ENCODE measurements around the gene TAGAP. TPM values are rescaled to one million over a fixed set of nuclear protein-coding genes. Genes with fewer than 3 reads are reported as not detected.

Gene TAGAP
- total RNA-seq, 2 experiments from 2014 or later, result 60.3 to 67.9 TPM

- no peak for DNase-seq
- CTCF ChIA-PET, result interaction anchor here (0.8 to 4.2 kb wide), 4 partner anchors 13 to 53 kb away, joined by 3 to 34 read pairs (median 4); partner anchors contain the start of gene TAGAP
- Mint-ChIP-seq H3K36me3 (ENCODE audit: low read depth) (peaks cover 5% of the 10 kb centered on the region), H3K9me3 (peaks cover 2% of the 10 kb centered on the region), H3K27ac (peak overlapping the region; percentile 74), H3K27me3 (no peaks in the 10 kb centered on the region), H3K4me3 (peak overlapping the region; percentile 4), H3K4me1 (peaks cover 65% of the 10 kb centered on the region)
- POLR2A ChIA-PET, result interaction anchor here (1.2 kb wide), 1 partner anchor 11 kb away, joined by 3 read pairs; the partner anchor contains the start of gene TAGAP
These were observed 11.2 kb upstream of the TAGAP start for GRCh38 chr6:159056003-159056402.

DNA sequence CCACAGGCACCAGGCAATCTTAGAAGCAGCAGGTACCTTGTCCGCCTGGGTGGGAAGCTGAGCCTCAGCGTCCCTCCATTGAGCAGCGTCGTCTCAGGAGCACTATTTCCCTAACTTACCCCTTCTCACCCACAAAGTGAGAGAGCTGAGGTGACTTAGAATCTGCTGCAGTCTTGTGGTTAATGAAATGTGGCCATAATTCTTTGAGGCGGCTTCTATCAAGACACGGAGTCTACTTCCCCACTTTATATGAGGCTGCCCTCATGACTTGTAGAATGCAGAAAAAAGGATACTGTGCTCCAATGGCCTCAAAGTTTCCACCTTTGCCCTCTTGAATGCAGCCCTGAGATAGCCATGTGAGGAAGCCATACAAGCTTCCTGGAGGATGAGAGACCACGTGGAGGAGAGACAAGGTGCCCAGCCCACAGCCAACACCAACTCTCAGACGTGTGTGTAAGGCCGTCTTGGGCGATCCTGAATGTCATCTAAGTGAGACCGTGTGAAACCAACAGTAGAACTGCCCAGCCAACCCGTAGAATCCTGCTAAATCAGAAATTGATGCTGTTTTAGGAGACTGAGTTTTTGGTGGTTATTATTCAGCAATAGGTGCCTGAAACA, 9.1 kb upstream of the TAGAP start:
- DNase-seq, result no peak
- ChIA-PET CTCF (interaction anchor here (0.7 to 4.2 kb wide), 4 partner anchors 11 to 1119 kb away, joined by 3 to 34 read pairs (median 4); partner anchors contain the start of gene TAGAP), POLR2A (no interaction called here)
- Mint-ChIP-seq H3K27ac (no peak overlapping the region), H3K9me3 (no peaks in the 10 kb centered on the region), H3K4me1 (peaks cover 53% of the 10 kb centered on the region), H3K4me3 (no peak overlapping the region), H3K27me3 (no peaks in the 10 kb centered on the region), H3K36me3 (ENCODE audit: low read depth) (no peaks in the 10 kb centered on the region)

DNA sequence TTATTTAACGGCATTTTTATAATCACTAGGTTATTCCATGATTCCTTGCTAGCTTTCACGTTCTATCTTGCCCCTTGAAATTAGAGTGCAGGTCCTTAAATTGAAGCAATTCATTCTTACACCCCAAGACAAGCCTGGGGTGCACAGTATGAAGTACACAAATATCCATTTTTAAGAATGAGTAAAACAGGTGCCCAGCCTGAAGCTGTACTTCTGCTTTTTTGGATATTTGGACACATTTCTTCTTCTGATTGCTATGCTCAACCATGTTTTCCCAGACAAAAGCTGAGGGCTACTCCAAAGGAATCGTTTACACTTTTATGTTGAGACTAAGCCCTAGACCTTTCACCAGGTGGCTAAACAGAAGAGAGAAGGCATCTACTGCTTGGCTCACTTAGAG, 7.9 kb upstream of the TAGAP start:
- POLR2A ChIA-PET, result no interaction called here

GRCh38 chr6:159047891-159048685, 3.3 kb upstream of the TAGAP start:
- ChIA-PET CTCF (interaction anchor here (1.2 kb wide), 1 partner anchor 52 kb away, joined by 3 read pairs; no protein-coding TSS in a partner anchor), POLR2A (no interaction called here)
- peaks cover 16% of the 10 kb centered on the region for H3K36me3 Mint-ChIP-seq (ENCODE audit: low read depth)
- no peak overlapping the region for H3K27ac Mint-ChIP-seq
- peaks cover 33% of the 10 kb centered on the region for H3K4me1 Mint-ChIP-seq
- H3K27me3 Mint-ChIP-seq, result no peaks in the 10 kb centered on the region
- no peaks in the 10 kb centered on the region for H3K9me3 Mint-ChIP-seq
- H3K4me3 Mint-ChIP-seq, result no peak overlapping the region
- DNase-seq, result no peak

More for the DNA sequence above, 7.9 kb upstream of the TAGAP start:
- H3K4me1 Mint-ChIP-seq, result peaks cover 59% of the 10 kb centered on the region
- H3K4me3 Mint-ChIP-seq, result no peak overlapping the region
- DNase-seq, result no peak
- no peaks in the 10 kb centered on the region for H3K36me3 Mint-ChIP-seq (ENCODE audit: low read depth)
- H3K9me3 Mint-ChIP-seq, result no peaks in the 10 kb centered on the region
- H3K27me3 Mint-ChIP-seq, result no peaks in the 10 kb centered on the region
- CTCF ChIA-PET, result interaction anchor here (0.7 to 4.2 kb wide), 4 partner anchors 10 to 50 kb away, joined by 3 to 34 read pairs (median 4); partner anchors contain the start of gene TAGAP
- no peak overlapping the region for H3K27ac Mint-ChIP-seq

GRCh38 chr6:159045801-159046200, 1.0 kb upstream of the TAGAP start:
- no peaks in the 10 kb centered on the region for H3K9me3 Mint-ChIP-seq
- ChIA-PET CTCF (interaction anchor here (0.7 to 7.7 kb wide), 3 partner anchors 19 to 89 kb away, joined by 3 to 113 read pairs (median 3); no protein-coding TSS in a partner anchor), POLR2A (no interaction called here)
- no peak for DNase-seq
- H3K4me1 Mint-ChIP-seq, result peaks cover 50% of the 10 kb centered on the region
- peak overlapping the region; percentile 97 for H3K4me3 Mint-ChIP-seq
- peak overlapping the region; percentile 97 for H3K27ac Mint-ChIP-seq
- H3K36me3 Mint-ChIP-seq (ENCODE audit: low read depth), result peaks cover 38% of the 10 kb centered on the region
- H3K27me3 Mint-ChIP-seq, result no peaks in the 10 kb centered on the region

DNA sequence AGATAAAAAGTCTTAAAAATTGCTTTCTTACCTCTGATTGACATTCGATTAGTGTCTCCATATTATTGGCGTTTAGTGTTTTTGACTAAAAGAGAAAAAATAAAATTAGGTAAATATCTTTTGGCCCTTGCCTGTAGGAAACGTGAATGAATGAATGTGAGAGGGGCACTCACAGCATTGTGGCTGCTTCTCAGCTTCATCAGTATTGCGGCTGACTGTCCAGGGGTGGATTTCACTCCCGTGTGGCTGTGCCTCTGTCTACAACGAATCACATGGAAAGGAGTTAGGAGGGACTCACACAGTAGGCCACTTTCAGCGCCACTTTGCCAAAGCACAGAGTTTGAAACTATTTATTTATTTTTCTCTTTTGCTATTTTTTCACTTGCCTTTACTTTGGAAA, 844 bp downstream of the TAGAP start:
- Mint-ChIP-seq H3K27me3 (no peaks in the 10 kb centered on the region), H3K36me3 (ENCODE audit: low read depth) (peaks cover 57% of the 10 kb centered on the region), H3K9me3 (no peaks in the 10 kb centered on the region), H3K27ac (peak overlapping the region; percentile 97), H3K4me3 (peak overlapping the region; percentile 97), H3K4me1 (peaks cover 66% of the 10 kb centered on the region)
- peak; percentile 40 for DNase-seq
- POLR2A ChIA-PET, result interaction anchor here (0.5 to 2.1 kb wide), 2 partner anchors 19 to 33 kb away, joined by 3 to 9 read pairs; no protein-coding TSS in a partner anchor
- CTCF ChIA-PET, result interaction anchor here (0.5 to 7.7 kb wide), 15 partner anchors 10 to 63 kb away, joined by 3 to 113 read pairs (median 6); no protein-coding TSS in a partner anchor

DNA sequence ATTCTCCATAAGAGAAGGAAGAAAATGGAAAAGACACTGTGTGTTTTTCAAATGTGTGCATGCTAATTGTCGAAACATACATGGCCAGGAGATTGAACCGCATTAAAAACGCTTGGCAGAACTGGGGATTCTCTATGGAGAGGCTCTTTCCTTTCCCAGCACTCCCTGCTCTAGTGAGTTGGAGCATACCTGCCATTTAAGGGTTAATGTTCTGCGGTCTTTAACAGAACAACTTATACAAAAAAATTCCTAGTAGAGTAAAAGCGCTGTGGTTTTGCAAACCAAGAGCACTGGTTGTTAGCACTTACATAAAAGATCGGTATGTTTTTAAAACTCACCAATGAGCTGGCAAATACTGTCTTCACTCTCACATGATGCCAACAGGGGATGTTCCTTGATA, 1.5 kb downstream of the TAGAP start:
- POLR2A ChIA-PET, result interaction anchor here (0.5 to 2.1 kb wide), 4 partner anchors 19 to 58 kb away, joined by 3 to 9 read pairs (median 3); no protein-coding TSS in a partner anchor
- no peaks in the 10 kb centered on the region for H3K9me3 Mint-ChIP-seq
- peaks cover 61% of the 10 kb centered on the region for H3K36me3 Mint-ChIP-seq (ENCODE audit: low read depth)
- peak; percentile 73 for DNase-seq
- peaks cover 64% of the 10 kb centered on the region for H3K4me1 Mint-ChIP-seq
- H3K4me3 Mint-ChIP-seq, result peak overlapping the region; percentile 97
- peak overlapping the region; percentile 97 for H3K27ac Mint-ChIP-seq
- H3K27me3 Mint-ChIP-seq, result no peaks in the 10 kb centered on the region
- CTCF ChIA-PET, result interaction anchor here (0.6 to 7.7 kb wide), 21 partner anchors 10 to 884 kb away, joined by 3 to 113 read pairs (median 5); partner anchors contain the start of gene RSPH3

DNA sequence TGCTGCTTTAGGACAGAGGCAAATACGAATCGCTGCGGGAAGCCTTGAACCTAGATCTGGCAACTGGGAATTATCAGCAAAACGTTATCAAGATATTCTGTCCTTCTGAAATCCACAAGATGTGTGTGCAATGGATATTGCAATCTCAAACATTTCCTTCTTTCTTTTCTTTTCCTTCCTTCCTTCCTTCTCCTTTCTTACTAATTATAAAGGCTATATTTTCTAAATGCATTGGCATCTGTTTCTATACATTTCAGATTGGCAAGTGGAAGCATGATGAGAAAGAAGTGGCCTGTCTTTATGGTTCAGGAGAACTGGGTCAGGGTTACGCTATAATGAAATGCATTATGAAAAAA, 2.0 kb downstream of the TAGAP start:
- ChIA-PET POLR2A (interaction anchor here (0.5 to 1.0 kb wide), 3 partner anchors 9 to 58 kb away, joined by 3 read pairs; no protein-coding TSS in a partner anchor), CTCF (interaction anchor here (0.6 to 7.7 kb wide), 21 partner anchors 9 to 884 kb away, joined by 3 to 113 read pairs (median 5); partner anchors contain the start of gene RSPH3)
- no peaks in the 10 kb centered on the region for H3K27me3 Mint-ChIP-seq
- peak overlapping the region; percentile 97 for H3K27ac Mint-ChIP-seq
- H3K4me3 Mint-ChIP-seq, result peak overlapping the region; percentile 97
- no peak for DNase-seq
- H3K9me3 Mint-ChIP-seq, result no peaks in the 10 kb centered on the region
- H3K36me3 Mint-ChIP-seq (ENCODE audit: low read depth), result peaks cover 64% of the 10 kb centered on the region
- H3K4me1 Mint-ChIP-seq, result peaks cover 62% of the 10 kb centered on the region

- H3K27ac Mint-ChIP-seq, result peak overlapping the region; percentile 97
- ChIA-PET CTCF (interaction anchor here (0.6 to 7.7 kb wide), 20 partner anchors 9 to 883 kb away, joined by 3 to 113 read pairs (median 5); partner anchors contain the start of gene RSPH3), POLR2A (interaction anchor here (0.5 to 1.0 kb wide), 3 partner anchors 8 to 59 kb away, joined by 3 read pairs; no protein-coding TSS in a partner anchor)
- peak overlapping the region; percentile 97 for H3K4me3 Mint-ChIP-seq
- H3K27me3 Mint-ChIP-seq, result no peaks in the 10 kb centered on the region
- DNase-seq, result peak; percentile 86
- H3K9me3 Mint-ChIP-seq, result no peaks in the 10 kb centered on the region
- H3K36me3 Mint-ChIP-seq (ENCODE audit: low read depth), result peaks cover 70% of the 10 kb centered on the region
- peaks cover 61% of the 10 kb centered on the region for H3K4me1 Mint-ChIP-seq
These were observed 2.6 kb downstream of the TAGAP start for GRCh38 chr6:159042003-159042825.

GRCh38 chr6:159041181-159041580, 3.6 kb downstream of the TAGAP start:
- Mint-ChIP-seq H3K4me3 (peak overlapping the region; percentile 97), H3K27me3 (no peaks in the 10 kb centered on the region), H3K4me1 (peaks cover 61% of the 10 kb centered on the region), H3K9me3 (no peaks in the 10 kb centered on the region), H3K36me3 (ENCODE audit: low read depth) (peaks cover 78% of the 10 kb centered on the region), H3K27ac (peak overlapping the region; percentile 97)
- POLR2A ChIA-PET, result no interaction called here
- CTCF ChIA-PET, result interaction anchor here (0.7 to 7.7 kb wide), 6 partner anchors 8 to 93 kb away, joined by 3 to 113 read pairs (median 9); no protein-coding TSS in a partner anchor
- DNase-seq, result no peak

- DNase-seq, result no peak
- peaks cover 91% of the 10 kb centered on the region for H3K36me3 Mint-ChIP-seq (ENCODE audit: low read depth)
- H3K27me3 Mint-ChIP-seq, result no peaks in the 10 kb centered on the region
- H3K4me1 Mint-ChIP-seq, result peaks cover 58% of the 10 kb centered on the region
- peak overlapping the region; percentile 97 for H3K27ac Mint-ChIP-seq
- H3K4me3 Mint-ChIP-seq, result peak overlapping the region; percentile 97
- ChIA-PET CTCF (interaction anchor here (0.5 to 7.7 kb wide), 5 partner anchors 25 to 459 kb away, joined by 3 to 113 read pairs (median 5); no protein-coding TSS in a partner anchor), POLR2A (interaction anchor here (0.7 to 1.2 kb wide), 3 partner anchors 22 to 68 kb away, joined by 3 read pairs; no protein-coding TSS in a partner anchor)
- H3K9me3 Mint-ChIP-seq, result no peaks in the 10 kb centered on the region
These were observed 4.9 kb downstream of the TAGAP start for GRCh38 chr6:159039885-159040258.

Measured in activated CD4-positive, alpha-beta T cell treated with anti-CD3 and anti-CD28 coated beads, Interleukin-2, amount 10 ng/mL, durations not matched to agents 7 days and 5 days (primary cell).